ENCODE results near the gene NRXN3. TPM values are rescaled to one million over a fixed set of nuclear protein-coding genes. Genes with fewer than 3 reads are reported as not detected.

Gene NRXN3
- total RNA-seq, 1 donor from 2014 or later = 0.60 TPM

DNA sequence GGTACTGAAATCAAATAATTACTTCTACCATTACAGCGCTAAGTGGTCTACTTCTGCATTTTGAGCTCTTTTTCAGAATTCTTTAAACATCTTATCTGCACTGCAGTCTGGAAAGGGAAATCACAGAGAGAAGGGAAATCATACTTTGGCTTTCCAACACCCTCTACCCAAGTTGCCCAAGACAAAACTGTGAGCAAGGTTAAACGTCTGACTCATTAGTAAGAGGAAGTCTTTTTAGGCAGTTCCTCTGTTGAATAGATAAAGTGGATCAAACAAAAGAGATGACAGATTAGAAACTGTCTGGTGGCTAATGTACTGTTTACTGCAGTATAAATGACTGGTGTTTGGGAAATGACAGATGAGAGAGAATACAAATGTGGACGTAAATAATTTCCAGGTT, 858.1 kb downstream of the NRXN3 start:
- ATAC-seq = no peak

DNA sequence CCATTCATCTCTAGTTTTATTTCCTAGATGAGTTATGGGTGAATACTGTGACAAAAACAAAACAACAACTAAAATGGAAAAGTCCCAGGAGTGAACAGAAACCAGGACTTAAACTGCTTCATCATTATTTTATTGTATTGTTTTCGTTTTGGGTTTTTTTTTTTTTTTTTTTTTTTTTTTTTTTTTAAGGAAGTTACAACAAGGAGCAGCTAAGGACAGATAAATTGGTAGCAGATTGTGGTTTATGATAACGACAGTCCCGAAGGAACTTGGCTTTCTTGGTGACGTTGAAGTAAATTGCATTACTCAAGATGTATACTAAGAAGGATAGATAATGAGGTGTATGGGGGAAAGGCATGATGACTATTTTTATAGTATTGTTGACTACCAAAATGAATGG, 866.3 kb downstream of the NRXN3 start:
- ATAC-seq = no peak

DNA sequence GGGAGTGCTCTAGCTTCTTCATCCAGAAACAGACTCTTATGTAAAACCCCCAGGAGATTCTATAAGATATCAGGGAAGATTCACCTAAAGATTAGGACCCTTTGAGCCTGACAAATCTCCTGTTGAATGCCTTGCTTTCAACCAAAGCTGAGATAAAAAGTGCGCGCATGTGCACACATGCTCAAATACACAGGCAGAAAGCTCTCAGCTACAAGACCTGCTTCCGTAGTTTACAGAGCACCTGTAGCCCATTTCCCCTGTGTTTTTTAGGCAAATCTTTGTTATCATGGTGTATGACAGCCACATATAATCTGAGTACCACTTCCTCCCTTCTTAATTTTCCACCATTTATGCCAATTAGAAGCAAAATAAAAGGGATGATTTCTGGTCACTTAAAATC, 866.9 kb downstream of the NRXN3 start:
- no peak for ATAC-seq

DNA sequence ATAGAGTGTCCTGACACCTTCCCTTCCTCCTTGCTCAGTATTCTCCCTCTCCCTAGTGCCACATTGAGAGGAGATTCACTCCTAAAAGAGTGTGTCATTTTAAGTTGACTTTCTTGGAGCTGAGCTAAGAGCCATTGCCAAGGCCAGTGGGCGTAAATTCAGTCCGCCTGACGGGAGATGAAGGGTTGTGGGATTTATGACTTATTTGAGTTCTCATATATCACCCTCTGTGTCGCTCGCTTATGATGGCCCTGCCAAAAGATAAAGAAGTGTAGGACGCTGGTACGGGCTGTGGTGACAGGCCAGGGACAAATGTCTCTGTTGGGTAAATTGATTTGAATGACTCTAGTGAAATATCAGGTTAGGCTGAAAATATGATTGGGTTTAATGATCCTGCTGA, 867.4 kb downstream of the NRXN3 start:
- ATAC-seq = no peak

DNA sequence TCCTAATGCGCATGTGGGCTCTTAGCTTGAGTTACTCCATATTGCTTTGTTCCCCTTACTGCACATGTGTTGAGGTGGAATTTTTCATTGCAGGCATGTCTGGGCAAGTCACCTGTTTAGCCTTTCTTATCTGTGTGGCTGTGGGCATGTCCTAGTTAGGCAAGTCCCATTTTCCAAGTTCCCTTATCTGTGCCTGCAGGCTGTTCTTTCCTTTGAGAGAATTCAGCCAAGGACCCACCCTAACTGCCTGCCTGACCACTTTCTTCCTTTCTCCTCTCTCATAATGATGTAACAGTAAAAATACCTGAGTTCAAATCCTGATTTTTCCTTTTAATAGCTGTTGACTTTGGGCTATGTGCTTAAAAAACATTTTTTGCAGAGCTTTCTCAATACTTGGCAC, 870.6 kb downstream of the NRXN3 start:
- ATAC-seq = no peak

DNA sequence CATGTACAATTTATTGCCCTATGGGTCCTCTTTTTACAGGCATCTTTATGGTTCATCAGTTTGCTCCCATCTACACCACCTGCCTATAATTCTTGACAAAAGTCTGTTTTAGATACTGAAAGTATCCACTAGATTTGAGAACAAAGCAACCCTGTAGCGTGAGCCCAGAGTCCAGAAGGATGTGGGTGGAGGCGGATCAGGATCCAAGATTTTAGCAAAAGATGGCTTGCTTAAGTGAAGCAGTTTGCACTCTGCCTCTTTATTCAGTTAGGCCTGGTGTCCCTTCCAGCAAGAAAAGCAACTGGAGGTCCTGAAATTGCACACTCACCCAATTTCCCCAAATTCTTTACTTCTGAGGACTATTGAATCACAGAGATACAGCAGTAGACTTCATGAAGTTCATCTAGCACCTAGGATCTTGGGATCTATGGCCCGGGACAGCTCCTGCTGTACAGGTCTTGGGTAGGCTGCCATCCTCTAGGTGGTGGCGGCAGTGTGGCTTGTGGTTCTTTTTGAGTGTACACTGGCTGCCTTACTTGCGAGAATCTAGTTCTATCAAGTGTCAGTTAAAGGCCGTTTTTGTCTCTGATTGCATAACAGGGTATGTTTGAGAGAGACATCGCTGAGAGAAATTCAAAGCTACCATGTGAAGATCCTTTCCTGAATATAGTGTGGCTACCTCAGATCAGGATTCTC, 873.2 kb downstream of the NRXN3 start:
- ATAC-seq = no peak

DNA sequence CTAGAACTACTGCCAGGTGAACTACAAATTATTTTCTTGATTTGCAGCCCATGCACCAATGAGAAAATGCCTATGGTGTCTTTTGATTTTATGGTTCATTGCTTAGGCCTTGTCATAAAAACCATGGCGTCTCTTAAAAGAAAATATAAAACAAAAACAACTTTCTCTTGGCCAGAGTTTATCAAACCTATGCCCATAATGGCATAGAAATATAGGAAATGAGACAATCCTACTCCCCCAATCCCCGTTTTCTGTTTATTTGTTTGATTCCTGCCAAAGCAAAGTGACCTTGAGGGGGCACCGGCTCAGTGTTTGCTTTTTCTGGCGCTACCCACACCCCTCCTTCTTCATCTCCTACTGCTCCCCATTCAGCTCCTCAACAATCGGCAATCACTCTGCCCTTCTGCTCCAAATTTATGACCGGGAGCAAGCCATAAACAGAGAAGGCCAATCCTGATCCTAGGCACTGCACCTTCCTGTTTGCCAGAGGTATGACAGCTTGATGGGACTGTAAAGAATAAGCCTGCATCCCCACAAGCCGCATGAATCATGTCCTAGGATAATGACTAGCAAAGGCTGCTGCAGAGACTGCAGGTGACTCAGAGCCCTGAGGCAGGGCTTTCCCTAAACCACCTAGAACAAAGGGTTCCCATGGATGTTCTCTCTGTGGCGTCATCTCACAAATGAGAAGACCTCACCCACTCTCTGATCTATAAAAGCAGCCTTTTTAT, 874.9 kb downstream of the NRXN3 start:
- peak; percentile 100 for ATAC-seq

DNA sequence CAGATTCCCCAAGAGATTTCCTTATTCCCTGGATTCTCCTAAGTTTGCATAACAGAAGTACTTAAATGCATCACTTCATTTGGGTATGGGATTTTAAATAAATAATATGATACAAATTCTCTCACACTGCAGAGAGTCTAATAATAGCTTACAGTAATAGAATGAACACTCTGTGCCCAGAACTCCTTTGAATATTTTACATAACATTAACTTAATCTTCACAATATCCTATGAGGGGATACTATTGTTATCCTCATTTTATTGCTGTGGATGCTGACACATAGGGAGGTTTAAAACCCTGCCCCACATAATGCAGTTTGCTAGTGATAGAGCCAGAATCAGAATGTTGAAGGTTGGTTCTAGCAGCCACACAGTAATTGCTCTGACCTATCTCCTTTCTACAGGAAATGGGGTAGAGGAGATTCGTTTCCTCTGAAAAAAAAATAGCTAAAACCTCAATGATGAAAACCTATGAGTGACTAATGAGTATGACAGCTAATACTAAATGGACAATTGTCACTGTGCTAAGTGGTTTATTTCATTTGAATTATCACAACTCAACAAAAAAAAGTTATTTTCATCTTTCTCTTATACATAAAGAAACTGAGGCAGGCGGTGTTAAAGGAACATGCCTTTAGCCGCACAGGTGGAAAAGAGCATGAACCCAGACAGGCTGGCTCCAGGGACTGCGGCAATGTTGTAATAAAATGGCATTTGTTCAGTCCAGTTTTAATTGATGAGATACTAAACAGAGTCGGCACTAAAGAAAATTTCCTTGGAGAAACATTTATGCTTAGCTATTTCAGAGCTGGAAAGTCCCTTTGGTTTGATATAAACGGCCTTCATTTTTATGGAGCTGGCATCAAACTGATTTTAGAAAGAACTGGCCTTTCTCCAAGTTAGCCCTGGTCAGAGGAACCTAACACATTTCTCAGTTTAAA, 880.9 kb downstream of the NRXN3 start:
- ATAC-seq = no peak

DNA sequence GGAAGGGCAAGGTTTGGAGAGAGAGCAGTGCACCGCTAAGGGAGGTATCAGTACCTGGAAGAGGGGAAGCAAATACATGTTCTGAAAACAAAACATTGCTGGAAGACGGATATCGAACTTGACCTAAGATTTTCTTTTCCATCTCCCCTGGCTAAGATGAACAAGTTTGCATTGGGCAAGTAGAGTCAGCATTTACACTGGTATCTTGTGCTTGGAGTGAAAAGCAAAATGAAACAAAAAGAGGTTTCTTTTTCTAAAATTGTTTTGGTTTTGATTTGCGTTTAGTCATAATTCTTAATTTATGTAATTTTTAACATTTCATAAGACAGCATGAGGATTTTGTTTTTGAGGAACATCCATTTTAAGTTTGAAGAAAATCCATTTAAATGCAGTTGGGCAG, 881.6 kb downstream of the NRXN3 start:
- ATAC-seq = no peak

DNA sequence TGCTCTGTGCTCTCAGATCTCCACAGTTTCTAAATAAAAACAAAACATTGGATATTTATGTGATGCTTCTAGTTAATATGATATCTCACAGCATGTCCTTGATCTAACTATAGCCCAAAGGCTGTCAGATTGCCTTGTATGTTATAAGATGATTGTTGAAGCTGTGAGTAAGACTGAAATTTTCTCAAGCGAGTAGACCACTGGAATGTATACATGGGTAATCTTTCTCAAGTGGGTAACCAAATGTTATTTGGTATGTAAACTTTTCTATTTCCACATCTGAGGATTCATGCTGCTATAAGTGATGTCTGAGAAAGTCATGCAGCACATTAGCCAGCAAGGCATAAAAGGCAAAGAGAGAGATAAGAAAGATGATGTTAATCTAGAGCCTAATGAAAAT, 886.7 kb downstream of the NRXN3 start:
- ATAC-seq = no peak

DNA sequence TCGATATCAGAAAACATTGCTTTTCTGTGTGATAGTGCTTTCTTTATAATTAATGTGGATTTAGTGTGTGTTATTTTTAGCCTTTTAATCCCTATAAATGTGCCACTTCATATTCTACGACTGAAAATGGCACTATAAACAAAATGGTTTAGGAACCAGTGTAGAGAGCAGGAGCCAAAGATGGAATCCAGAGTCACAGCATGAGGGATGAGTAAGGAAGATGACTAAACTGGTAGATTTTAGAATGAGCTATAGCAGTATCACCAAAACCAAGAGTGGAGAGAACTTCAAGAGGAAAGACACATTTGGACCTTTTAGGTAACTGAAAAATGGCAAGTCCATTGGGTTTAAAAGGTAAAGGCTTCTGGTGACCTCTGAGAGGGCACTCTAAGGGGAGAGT, 887.2 kb downstream of the NRXN3 start:
- no peak for ATAC-seq

DNA sequence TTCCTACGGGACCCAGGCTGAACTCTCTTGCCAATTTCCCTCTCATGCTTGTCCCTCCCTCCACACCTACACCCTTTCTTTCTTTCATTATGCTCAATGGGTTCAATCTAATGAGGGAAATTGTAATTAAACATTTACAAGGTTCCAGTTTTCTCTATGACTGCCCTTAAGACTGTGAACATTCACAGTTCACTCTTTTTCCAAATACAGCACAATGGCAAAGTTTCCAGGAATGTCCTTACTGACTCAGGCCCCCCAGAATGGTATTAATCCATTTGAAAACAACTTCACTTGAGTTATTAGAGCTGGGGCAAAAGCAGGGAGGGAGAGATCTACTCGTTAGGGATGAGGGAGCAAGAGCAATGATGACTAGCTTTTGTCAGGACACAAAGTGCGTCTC, 892.1 kb downstream of the NRXN3 start:
- ATAC-seq = no peak

DNA sequence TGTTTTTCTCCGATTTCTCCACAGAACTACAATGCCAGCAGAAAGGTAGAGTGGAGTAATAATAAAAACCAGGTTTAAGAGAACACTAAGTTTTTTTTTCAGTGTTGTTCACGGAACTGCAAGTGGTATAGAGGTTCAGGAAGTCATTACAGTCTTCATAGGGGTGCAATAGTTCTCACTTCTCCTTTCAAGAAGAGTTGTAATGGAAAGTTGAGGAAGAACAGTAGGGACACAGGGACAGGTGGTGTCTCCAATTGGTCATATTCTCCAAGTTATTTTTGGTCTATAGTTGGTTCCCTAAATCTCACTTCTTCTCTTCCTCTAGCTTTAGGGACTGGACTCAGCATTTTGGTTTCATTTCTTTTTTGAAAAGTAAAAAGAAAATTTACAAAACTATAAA, 894.0 kb downstream of the NRXN3 start:
- ATAC-seq = no peak

DNA sequence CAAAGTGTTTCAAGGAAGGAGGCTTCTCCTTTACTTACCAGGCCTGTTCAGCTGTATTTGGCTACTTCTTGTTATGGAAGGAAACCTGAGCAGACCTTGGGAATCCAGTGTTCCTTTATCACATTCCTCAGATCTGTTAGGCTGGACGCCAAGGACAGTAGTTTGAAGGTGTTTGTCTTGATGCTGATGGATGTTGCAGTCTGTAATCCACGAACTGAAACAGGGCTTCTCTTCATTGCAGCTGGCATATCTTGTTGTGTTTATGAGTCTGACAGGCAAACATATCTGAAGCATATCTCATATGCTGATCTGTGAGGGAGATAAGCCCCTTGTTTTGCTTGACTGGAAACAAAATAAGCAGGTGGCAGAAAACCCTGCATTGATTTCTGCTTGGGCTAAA, 904.3 kb downstream of the NRXN3 start:
- ATAC-seq = no peak

DNA sequence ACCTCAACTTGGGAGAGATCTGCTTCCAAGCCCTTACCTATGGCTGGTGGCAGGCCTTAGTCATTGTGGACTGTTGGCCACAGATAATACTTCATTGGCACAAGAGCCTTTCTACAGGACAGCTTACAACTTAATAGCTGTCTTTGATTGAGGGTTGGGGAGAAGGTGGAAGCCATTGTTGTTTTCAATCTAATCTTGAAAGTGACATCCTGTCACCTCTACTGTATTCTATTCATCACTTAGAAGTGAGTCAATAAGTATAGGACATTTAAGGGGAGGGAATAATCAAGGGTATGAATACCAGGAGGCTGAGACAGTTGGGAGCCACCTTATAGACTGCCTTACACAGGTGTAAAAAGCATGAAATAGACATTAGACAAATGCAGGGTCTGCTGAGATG, 906.3 kb downstream of the NRXN3 start:
- no peak for ATAC-seq

DNA sequence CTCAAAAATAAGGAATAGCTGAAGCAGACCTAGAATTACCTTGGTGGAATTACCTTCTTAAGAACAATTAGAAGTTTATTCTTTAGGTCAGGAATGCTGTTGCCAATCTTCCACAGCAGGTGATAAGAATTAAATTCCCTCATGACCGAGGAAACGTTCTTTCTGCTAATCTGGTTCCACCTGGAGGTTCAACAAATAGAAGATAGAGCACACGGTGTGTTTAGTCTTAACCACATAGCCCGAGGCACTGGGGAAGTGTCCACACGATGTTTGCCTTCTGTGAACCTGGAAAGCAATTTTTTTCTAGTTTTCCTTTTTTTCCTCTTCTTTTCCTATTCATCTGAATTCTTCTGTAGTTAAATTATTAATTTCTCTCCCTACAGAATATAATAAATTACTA, 906.9 kb downstream of the NRXN3 start:
- ATAC-seq = no peak

DNA sequence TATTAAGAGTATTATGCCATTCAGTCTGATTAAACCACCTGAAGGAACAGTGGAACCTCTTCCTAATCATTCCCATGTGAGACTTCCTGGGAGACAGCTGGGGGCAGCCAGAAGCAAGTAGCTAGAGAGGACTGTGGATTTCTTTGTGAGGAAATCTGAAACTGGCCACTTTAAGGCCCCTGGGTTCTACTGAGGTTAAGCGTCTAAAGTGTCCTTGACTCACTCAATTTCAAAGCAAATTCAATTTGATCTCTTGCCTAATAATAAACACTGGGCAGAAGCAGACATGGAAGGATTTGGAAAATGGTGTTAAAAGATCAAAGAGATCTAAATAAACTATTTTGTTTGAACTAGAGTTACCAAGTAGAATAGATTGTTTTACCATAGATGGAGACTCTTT, 909.9 kb downstream of the NRXN3 start:
- ATAC-seq = no peak

DNA sequence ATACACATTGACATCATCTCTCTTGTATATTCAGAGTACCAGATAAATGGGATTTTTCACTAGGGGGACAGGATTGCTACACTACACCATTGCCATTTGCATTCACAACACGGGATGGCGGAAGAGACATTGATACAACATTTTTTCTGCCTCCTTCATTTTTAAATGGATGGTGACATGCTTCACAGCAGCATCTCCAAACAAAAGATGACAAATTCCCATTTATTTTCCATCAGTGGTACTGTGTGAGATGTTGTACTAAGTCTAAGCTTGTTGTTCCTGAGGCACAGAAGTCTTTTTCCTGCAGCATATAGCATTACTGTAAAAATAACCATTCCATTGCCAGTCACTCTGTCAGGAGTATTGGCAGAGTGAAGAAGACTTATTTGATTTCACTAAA, 912.7 kb downstream of the NRXN3 start:
- no peak for ATAC-seq

DNA sequence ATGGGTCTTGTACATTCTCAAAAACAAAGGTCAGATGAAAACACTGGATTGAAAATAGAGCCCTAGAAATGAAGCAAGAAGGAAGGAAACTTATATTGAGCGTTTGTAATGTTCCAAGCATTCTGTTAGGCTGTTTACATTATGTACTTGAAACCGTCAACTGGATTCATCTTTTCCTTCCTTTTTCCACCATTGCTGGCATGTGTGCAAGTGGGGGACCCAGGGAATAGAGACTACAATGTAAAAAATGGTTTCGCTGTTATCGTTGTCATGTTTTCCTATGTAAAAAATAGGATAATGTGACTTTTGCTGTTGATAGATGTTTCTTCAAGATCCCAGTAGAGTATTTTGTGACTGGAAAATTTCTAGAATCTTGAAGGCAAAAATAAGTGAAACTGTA, 913.2 kb downstream of the NRXN3 start:
- ATAC-seq = no peak

DNA sequence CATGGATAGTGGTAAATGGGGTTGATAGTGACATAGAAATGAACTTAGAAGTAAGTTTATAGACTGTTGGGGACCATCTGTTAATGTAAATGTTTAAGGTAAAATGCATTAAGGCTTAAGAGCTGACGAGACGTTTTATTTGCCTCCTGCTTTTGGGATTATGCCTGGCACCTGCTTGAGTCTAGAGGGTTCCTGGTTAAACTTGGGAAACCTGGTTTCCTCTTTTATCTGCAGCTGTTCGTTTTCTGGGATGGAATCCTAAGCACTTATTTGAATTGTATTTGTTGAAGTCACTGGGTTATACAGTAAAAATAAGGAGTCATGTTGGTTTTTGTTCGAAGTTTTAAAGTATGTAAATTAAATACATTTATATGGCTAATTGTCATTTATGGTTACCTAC, 914.7 kb downstream of the NRXN3 start:
- no peak for ATAC-seq

DNA sequence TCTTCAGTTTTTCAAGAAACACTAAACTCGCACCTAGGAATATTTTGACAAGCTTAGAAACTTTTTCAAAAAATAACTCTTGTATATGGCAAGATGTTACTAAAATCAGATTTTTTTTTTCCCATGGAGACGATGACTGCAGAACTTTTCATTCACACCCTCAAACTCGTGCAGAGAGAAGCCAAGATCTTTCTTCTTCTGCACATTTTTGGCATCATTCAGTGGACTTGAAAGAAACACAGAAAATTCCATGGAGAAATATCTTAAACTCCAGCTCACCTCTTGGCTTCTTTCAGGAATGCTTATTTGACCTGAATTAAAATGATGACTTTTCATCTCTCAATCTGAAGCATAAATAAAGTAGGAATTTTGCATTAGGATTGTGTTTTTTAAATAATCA, 919.4 kb downstream of the NRXN3 start:
- ATAC-seq = no peak

DNA sequence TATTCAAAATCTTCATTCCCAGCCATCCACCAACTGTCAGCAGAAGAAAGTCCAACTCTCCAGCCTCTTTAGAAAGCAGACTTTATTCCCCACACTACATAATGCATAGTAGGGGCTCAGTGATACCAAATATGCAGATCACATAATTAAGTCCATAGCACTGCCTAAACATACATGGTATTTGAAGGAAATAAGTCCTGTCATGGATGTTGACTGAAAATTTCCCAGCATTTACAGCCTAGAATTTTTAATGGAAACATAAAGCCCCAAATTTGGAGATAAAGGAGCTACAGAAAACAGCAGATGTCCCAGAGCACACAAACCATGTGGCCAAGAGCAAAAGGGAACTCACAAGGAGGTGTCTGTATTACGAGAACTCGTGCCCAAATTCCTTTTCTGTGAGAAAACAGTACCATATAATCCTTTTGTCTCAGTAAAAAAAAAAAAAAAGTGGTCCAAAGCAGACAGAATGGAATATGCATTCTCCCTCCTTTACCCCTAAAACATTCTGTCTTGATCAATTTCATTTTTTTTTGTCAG, 920.5 kb downstream of the NRXN3 start:
- ATAC-seq = no peak

DNA sequence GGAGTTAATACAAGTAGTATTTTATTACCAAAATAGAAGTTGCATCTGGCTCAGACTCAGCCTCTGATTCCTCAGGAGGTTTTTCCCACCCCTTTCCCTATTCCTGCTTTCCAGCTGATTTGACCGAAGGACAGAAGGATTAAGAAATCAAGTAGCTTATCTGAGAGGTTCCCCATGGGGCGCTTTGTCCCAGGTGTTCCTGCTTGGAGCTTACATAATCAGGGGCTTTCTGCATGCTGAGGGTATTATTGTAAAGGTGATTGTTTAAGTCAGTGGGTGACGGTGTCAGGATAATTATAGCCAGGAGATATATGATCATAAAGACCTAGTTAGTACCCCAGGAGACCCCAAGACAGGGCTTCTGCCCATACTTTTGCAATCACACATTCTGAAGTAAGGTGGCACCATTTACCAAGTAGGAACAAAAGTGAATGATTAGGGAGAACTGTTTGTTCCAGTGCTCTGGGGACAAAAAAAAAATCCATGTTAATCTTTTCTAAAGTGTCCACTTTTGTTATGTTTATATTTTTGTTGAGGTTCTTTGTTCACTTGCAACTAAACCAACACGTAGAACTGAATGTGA, 921.3 kb downstream of the NRXN3 start:
- ATAC-seq = no peak
